IPS-NIHi11 (cell line): ENCODE data around the gene PIAS1.
"Not testable (repeated sequence)": the region's sequence is repeated elsewhere in the genome, so short reads cannot be mapped to it uniquely, and the experiment has no call there.

ENCODE experiments used
- DNase-seq: peaks from one replicate; pipeline ENCODE4 v3.0.0; 2012; ENCODE audit warnings: mixed read lengths, low spot score

The PIAS1 gene

DNA sequence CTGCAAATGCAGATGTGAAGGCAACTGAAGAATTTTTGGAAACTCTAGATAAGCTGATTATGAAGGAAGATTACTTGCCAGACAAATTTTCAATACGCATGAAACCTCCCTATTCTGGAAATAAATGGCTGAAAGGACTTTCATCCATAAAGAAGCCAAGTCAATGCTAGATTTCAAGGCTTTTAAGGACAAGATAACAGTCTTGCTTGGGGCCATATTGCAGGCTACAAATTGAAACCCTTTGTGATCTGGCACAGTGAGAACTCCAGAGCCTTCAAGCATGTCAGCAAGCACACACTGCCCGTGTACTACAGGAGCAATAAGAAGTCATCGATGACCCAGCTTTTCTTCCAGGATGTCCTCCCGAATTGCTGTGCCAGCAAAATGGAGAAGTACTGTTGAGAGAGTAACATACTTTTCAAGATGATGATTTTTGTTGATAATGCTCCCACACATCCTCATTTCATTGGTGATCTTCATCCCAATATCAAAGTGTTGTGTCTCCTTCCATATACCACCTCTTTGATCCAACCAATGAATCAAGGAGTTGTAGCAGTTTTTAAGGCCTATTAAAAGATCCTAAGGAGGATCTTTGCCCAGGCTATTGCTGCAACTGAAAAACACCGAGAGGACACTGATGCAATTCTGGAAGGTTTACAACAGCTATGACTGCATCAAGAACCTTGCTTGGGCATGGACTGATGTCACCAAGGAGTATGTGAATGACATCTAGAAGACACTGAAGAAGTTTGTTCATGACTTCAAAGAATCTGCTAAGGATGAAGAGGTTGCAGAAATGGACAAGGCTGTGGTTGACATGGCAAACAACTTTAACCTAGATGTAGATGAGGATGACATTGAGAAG lies 130.7 kb downstream of the PIAS1 start:
- no peak for DNase-seq

DNA sequence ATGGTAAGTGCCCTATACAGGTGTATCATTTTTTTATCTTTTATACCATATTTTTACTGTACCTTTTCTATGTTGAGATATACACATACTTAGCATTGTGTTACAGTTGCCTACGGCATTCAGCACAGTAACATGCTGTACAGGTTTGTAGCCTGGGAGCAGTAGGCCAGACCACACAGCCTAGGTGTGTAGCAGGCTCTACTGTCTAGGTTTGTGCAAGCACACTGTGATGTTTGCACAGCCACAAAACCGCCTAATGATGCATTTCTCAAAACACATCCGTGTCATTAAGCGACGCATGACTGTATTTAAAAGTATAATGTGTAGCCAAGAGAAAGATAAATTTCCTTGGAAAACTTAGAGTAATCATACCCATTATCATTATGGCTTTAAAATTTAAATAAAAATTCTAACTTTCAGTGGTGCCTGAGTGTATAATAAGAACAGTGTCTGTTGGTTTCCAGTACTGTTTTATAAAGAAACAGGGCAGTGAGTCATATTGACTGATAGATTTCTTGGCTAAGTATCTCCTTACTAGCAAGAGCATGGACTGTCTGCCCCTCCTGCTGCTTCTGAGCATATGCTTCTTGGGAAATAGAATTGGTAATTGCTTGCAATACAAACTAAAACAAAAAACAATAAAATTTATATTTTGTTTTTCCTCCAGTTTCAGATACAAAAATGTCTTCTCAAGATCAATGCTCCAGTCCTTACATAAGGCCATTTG lies 132.7 kb downstream of the PIAS1 start:
- DNase-seq, result no peak

DNA sequence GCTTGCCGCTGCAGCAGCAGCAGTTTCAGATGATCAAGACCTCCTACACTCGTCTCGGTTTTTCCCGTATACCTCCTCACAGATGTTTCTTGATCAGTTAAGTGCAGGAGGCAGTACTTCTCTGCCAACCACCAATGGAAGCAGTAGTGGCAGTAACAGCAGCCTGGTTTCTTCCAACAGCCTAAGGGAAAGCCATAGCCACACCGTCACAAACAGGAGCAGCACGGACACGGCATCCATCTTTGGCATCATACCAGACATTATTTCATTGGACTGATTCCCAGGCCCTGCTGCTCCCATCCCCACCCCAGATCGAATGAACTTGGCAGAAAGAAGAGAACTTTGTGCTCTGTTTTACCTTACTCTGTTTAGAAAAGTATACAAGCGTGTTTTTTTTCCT lies 133.4 kb downstream of the PIAS1 start:
- DNase-seq, result peak; percentile 29

DNA sequence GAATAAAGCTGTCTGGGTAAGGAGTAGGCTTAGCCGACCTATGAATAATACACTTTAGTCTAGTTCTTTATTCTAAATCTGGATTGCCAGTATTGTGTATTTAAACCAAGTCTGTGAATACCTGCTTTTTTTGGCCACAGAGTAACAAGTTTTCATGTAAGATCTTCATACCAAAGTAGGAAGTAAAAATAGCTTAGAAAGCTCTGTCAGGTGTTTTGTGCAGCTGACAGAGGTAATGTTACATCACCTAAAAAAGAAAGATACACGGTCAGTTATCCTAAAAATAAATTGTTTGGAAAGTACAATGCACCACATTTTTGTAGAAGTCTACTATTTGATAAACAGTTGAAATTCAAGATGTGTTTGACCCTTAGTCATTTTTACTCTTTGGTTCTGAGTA lies 134.5 kb downstream of the PIAS1 start:
- no peak for DNase-seq

DNA sequence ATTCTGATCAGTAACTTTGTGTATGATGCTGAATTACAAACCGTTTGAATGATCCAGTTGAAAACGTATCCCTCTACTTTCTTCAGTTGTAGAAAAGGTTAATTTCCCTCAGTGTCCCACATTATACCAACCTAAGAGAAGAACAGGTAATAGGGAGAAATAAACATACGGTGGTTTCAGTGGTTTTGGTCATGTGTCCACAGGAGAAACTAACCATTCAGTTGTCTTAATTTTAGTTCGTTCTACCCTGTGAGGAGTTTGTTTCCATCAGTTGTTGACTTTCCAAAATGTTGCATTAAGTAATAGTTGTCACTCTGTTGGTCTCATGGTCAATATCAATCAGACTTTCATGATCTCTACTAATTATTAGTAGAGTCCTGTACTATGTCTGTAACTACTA lies 135.9 kb downstream of the PIAS1 start:
- DNase-seq, result no peak

DNA sequence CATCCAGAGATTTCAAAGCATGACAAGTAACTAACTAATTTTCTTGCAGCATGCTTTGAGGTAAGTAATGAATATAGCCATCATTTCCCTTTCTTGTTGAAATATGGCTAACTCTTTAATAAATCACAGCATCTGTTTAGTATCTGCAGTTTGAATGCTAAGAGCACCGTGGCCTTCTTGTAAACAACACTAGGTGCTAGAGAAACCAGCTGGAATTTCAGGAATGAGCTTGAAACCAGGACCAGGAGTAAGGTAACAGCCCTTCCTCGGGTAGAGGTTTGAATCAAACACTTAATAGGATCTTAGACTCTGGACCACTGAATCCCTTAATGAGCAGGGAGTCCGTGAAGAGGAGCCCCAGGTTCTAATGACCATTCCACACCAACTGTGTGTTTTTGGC lies 137.4 kb downstream of the PIAS1 start:
- DNase-seq, result no peak

DNA sequence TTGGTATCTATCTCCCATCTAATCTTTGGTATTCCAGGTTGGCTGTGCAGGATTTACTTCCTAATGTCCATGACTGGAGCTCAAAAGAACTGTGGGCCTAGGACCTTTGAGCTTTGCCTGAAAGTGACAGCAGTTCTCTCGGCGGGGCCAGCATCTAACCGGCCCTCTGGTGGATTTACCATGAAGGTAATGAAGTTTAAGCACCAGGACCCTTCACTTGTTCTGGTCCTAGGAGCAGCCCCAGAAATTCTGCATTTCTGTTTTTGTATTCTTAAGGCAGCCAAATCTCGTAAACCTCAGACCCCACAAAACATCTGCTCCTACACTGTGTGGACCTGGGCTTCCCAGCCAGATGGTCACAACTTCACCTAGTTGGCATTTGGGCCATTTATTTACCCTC lies 138.0 kb downstream of the PIAS1 start:
- no peak for DNase-seq

DNA sequence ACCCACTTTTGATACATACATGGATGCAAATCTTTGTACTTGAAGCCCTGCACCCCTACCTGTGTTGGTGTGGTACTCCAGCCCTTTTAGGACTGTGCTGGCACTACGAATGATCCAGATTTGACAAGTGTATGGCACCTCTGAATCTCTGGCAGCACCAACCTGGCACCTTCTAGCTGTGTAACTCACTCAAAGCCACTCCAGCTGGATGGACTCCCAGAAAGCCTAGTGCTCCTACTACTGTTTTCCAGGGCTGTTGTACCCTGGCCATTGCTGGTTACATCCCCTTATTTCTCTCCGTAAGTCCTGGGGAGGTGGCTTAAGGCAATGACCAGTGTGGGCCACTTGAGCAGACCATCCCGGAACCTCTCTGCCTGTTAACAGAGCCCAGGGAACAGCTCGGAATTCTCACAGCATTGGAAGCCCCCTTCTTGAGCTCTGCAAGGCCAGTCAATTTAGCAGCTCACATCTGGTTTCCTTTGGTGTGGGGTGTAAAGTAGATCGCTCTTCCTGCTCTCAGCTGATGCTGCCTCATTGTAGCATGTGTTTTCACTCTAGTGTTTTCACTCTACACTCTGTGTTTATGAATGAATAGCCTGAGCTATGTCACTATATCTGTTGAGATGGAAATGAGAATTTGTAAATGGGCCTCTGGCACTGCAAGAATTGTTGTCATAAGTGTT lies 138.8 kb downstream of the PIAS1 start:
- no peak for DNase-seq

DNA sequence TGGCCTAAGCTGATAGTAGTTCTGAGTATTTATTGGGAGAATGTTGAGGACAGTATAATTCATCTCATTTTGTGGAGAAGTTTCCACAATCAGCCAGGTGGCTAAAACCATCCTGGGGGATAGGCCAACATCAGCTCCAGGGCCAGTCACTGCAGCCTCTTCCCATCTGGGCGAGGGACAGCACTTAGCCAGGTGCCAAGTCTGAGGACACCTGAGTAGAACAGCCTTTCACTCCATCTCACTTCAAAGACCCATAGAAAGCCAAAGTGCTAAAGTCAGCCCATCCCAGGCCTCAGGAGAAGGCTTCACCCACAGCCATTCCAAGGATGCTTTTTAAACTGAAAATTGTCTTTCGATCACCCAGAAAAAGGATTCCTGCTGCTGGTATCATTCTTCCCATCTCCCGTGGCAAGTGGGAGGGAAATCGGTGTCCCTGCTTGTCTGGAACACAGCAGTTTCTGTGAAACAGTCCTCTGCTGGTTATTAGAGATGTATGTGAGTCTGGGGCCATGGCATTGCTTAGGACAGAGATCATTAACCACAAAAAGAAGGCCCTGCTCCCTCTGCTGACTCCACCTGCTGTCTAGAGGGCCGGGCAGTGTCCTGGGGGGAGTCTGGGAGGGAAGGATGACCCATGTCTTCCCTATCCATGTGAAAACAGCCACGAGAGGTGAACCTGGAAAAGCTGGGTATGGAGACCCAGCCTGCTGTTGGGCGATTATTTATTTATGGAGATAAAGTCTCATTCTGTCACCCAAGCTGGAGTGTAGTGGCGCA lies 141.4 kb downstream of the PIAS1 start:
- no peak for DNase-seq

DNA sequence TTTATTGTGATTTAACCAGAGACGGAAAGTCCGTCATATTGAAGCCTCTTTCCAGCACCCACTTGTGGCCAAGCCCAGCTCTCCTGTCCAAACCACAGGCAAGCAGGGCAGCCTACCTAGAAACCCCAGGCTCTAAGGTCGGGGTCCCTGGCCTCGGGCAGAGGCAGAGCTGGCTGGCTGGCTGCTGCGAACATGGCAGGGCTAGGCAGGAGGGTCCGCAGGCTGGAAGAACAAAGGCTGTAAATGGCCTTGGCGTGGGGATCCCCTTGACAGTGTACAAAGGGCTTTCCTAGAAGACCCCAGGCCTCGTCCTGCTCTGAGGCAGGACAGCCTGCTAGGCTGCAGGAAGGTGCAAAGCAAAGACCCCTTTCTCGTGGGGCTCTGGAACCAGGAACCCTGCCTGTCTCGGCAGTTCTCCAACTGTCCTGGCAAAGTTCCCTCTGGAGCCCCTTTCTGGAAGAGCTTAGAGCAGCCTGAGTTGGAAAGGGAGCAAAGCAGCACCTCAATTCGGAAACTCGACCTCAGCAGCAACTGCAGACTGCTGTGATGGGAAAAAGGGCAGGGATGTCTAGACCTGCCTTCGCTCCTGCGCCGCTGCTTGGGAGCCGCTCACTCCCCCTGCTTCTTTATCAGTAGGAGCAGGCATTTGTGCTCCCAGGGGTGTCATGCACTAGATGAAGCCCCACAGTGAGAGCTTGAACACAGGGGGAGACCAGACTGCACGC lies 142.5 kb downstream of the PIAS1 start:
- no peak for DNase-seq

DNA sequence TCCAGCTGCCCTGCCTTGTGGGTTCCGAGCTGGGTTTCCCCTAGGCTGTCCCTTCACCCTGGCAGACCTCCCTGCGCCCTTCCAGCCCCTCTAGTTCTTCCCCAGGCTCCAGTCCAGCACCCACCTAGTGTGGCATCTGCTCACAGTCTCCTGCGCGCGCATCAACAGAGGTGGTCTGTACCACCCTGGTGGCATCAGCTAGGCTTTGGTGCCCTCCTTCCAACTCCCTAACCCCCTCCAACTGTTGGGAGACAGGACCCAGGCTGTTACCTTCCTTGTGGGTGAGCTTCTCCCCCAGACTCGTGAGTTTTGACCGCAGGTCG lies 143.0 kb downstream of the PIAS1 start:
- no peak for DNase-seq

DNA sequence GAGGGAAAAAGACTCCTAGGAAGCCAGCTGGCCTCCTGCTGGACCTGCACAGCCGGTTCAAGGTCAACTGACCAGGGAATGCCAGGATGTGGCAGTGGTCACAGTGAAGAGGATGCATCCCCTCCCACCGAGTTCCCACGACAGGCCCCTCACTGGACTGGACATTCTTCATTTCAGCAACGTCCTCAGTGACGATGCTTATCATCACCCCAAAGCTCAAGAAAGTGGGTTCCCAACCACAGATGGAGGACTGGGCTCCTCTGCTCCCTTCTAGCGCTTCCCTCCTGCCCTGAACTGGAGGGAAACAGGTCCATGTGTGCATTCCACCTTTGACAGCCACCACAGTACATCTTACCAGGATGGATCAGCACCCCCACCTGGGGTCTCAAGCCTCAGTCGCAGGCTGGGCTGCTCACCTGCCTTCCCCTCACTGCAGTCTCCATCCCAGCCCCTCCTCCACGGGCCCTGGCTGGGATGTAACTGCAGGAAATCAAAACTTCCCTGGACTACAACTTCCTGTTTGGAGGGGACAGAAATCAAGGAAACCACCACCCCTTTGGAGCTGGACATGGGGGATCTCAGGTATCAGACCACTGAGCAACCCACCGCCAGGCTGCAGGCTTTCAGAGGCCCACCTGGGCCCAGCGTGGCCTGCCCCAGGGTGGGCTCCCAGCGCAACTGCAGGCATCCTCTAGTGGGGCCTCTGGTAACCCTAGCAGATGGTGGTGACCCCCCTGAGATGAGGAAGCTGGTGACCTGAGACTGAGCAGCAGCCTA lies 143.7 kb downstream of the PIAS1 start:
- DNase-seq, result no peak

DNA sequence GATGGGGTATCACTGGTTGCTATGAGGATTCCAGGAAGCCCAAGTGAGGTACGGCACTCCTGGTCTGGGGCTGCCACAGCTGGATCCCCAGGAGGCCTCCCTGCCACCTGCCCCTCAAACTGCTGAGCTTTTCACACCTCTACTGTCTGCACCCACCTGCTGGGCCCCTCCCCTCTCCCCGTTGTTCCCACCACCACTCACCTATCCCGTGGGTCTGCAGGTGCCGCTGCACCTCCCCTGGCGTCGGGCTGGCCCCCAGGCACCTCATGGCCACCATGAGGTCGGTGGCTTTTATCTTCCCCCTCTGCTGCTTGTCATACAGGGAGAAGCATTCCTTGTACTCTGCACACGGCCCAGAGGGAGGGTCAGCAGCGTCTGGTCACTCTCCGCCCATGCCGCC lies 145.2 kb downstream of the PIAS1 start:
- DNase-seq, result peak; percentile 9

DNA sequence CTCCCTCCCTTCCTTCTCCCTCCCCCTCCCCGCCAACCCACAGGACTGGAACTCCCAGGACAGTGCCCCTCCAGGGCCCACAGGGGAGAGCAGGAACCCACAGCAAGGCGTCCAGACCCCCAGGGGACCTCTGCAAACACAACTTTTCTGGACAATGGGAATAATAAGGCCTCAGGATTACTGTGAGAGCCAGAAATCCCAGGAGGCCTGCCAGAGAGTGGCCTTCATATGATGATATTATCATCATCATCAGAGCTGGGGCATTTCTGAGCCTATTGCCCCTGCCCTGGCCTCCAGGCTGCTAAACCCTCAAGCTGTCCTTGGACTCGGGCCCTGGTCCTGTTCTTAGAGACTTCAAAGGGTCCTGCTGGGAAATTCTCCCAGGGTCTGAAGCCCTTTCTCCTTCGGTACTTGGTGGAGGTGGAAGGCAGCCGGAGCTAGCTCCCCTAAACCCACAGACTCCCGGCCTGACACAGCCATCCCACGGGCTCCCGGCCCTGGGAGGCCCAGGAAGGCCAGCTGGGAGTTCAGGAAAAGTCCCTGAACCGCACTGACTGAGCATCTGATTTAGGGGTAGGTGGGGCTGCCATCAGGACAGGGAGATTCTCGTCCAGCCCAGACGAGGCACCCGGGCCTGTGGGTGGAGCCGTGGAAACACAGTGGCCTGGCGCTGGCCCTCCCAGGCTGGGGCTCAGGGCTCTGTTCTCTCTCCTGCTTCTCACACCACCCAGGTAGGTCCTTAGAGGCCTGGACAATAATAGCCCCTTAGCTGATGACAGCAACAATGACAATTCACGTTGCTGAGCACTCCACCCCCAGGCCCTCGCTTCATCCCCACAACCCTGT lies 146.1 kb downstream of the PIAS1 start:
- DNase-seq, result peak; percentile 23

DNA sequence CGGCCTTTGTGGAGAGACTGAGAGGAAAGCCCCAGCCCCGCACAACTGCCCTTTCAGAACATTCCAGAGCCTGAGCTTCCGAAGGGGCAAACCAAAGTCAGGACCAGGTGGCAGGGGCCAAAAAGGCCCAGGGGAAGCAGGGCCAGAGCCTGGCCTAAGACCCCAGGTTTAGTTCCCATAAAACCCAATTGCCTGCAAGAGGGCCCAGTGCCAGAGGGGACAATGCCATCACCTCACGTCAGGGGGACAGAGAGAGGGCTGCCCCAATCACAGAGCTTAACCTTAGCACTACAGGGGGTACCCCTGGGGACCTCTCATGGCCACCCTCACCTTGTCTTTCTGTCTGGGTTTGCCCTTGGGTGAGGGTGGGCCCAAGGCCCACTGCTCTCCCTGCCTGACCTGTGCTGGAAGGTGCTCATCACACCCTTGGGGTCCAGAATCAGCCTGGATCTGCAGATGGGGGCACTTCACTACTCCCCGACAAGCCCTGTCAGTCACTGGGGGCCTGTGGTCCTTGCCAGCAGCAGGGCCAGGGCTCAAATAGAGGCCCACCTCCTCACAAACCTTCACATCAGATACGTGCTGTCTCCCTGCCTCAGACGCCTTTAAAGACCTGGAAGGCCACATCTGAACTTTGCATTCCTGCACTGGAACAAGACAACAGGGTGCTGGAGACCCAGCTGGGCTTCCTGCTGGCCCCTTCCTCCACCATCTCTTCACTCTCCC lies 147.2 kb downstream of the PIAS1 start:
- DNase-seq, result no peak

DNA sequence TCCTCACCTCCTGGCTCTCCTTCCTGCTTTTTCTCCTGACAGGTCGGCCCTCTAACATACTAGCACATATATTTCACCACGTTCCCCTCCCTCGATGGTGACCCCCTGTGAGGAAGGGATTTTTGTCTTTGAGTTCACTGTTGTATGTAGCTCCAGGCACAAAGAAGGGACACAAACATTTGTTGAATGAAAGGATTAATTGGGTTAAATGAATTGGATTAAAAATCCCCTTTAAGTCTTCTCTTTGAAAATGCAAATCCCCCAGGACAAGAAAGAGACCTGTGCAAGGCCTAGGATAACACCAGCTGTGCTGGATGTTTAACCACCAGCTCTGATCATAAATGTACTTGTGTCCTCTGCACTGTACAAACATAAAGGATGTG lies 147.8 kb downstream of the PIAS1 start:
- no peak for DNase-seq

DNA sequence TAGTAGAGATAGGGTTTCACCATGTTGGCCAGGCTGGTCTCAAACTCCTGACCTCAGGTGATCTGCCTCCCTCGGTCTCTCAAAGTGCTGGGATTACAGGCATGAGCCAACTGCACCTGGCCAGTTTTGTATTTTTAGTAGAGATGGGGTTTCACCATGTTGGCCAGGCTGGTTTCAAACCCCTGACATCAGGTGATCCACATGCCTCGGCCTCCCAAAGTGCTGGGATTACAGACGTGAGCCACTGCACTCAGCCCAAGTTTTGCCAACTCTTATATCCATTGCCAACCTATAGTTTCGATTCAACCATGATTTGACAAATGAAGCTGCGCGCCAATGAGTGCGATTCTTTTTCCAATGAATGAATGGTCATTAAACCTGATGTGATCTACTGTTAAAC lies 148.9 kb downstream of the PIAS1 start:
- DNase-seq, result not testable (repeated sequence)

DNA sequence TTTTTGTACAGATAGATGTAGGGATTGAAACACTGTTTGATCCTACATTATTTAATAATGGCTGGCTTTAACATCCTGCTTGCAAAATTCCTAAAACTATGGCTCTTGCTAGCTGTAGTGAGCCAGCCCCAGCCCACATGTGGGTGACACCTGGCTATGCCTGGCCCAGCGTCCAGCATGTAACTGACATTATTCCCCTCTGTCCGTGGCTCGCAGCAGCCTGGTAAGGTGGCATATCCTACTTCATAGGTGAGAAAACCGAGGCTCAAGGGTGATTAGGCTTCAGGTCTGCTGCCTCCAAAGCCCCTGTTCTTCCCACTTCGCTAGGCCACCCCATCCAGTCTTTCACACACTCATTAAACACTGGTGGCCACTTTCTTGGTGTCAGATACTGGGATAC lies 149.4 kb downstream of the PIAS1 start:
- no peak for DNase-seq

DNA sequence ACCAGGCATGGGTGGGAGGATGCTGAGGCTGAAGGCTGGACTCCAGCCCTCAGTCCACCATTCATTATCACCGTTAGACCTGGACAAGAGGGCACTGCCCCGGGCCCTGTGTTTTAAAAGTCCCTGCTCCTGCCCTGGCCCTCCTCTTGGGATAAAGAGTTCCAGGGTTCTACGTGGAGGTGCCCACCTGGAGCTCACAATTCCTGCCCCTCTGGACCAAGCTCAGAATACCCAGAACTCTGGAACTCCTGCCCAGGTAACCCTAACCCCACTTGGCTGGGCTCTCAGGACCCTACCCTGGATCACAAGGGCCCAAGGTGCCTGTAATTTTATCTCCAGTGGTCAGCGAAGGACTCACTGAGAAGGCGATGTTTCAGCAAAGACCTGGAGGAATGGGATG lies 149.8 kb downstream of the PIAS1 start:
- no peak for DNase-seq
